ENCODE results near the gene PAFAH1B2.

- TF ChIP-seq CTCF (IDR thresholded peaks at IDR 0.05) (no peak), POLR2A (IDR thresholded peaks at IDR 0.05) (no peak), POLR2AphosphoS5 (IDR thresholded peaks at IDR 0.05) (no peak)
These were observed 16.7 kb downstream of the PAFAH1B2 start for GRCh38 chr11:117160826-117161225.
